Stimulated activated CD4-positive, alpha-beta T cell treated with anti-CD3 and anti-CD28 coated beads, Interleukin-2, amount 100 ng/mL, for 24 hours (primary cell): ENCODE results near the gene OR51E1.

Experiments used
- DNase-seq, 2 donors: peaks; one replicate each; pipeline ENCODE4 v3.0.0-alpha.2; 2020

OR51E1 gene

DNA sequence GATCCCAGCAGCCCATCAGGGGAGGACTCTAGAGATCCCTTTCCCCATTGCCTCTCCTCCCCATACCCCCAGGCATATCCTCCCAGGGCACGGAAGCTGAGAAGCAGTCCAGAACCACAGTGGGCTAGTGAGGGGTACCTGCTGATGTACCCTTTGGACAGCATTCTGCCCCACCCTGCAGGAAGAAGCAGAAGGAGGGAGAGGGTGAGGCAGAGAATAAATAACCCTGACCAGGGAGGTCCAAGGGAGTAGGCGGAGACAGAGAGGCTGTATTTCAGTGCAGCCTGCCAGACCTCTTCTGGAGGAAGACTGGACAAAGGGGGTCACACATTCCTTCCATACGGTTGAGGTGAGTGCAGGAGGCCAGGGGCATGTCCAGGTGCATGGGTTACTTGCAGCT, at the start of gene OR51E1:
OR51E1 (plus strand) TSS at position 301 of the 400 bp plus-strand sequence. CDS start 8,545 bp downstream, outside the sequence.
- no peak for DNase-seq

DNA sequence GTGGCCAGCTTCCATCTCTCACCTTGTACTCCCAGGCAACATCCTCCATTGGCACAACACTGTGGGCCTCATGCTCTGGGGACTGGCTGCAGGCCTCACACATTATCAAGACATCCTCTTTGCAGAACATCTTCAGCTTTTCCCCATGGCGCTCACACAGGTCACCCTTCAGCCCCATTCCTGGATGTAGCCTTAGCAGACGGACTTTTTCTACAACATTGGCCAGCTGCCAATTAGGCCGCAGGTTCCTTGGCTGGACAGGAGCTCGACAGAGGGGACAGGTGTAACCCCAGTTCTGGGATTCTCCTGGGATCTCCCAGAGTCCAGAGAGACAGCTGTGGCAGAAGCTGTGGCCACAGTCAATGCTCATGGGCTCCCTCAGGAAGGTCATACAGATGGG, 38.7 kb upstream of the OR51E1 start:
- DNase-seq: no peak

GRCh38 chr11:4606231-4607015, 37.4 kb upstream of the OR51E1 start:
- DNase-seq: no peak

GRCh38 chr11:4607096-4607495, 36.7 kb upstream of the OR51E1 start:
- DNase-seq: no peak

GRCh38 chr11:4607781-4608666, 35.8 kb upstream of the OR51E1 start, which contains the start of gene TRIM68:
Gene TRIM68, minus strand, starts transcription at chr11:4608231. Its CDS starts 2,727 bp downstream, at chr11:4605504.
- DNase-seq: peak; percentile 92 to 95

- DNase-seq: no peak
Observed at GRCh38 chr11:4610258-4610935, 33.4 kb upstream of the OR51E1 start.

DNA sequence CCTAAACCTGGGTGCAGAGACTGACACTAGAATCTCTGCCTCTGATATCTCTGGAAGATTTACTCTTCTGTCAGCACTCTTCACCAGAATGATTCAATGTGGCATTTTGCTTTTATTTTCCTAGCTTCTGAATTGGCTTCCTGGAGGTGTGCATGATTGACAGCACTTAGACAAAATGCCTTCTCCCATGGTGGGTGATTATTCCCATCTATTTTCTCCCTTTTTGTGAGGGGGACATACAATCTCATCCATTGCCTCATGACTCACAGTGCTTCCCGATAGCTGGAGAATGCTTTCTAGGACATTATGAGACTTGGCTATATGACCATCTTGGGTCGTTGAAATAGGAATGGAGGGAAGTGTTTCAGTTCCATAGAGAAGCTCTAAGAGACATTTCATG, 31.8 kb upstream of the OR51E1 start:
- DNase-seq: no peak

DNA sequence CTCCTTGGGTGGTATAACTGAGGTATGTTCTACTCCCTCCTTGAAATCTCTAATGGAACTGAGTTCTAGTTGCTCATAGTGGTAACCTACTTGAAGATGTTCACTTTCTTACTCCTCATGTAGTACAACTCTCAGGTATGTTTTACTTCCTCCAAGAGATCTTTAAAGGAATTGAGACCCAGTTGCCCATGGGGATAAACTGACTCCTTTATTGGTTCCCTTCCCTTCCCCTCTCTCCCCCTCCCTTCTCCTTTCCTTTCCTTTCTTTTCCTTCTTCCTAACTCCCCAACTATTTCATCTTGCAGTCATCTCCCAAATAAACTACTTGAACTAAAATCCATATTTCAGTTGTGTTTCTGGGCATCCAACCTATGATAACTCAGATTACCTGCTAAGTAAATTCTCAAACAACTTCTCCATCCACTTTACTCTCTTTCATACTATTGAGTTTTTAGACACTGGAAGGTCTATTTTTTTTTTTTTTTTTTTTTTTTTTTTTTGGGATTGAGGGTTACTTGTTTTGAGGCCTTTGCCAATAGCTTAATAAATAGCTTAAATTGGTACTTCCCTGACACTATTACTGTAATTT, 27.8 kb upstream of the OR51E1 start:
- DNase-seq: no peak

GRCh38 chr11:4619514-4619913, 24.3 kb upstream of the OR51E1 start:
- no peak for DNase-seq

DNA sequence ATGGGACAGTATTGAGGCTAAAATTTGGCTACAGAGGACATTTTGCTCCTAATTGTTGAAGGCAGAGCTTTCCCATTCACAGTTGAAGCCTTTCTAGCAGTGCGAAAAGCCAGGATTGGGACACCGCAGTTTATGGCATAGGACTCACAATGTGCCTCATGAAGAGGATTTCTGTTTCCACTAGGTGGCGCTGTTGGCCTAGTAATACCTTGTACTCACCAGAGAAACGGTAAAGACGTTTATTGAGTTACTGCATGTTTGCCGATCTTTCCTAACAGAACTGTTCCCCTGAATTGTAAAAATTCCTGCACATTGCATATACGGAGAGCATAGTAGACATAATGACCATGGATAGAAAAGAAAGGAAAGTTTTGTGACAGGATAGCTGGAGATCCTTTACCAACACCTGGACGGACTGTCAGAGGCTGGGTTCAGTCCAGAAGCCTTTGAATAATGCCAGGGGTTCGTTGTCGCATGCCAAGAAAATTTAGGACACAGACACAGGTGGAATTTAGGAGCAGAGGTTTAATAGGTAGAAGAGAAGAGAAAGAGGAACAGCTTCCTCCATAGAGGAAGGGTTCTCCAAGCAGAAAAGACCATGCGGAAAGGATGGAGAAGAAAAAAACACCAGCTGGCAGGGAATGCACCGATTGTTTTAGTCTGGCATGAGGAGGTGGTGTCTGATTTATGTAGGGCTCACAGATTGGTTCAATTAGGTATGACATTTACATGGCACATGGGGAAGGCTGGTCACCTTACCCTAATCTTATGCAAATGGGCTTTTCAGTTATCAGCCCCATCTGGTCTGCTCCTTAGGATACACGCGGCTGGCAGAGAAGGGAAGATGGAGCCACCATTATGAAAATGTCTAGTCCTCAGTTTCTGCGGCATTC, 17.3 kb upstream of the OR51E1 start:
- peak; percentile 52 to 53 for DNase-seq

DNA sequence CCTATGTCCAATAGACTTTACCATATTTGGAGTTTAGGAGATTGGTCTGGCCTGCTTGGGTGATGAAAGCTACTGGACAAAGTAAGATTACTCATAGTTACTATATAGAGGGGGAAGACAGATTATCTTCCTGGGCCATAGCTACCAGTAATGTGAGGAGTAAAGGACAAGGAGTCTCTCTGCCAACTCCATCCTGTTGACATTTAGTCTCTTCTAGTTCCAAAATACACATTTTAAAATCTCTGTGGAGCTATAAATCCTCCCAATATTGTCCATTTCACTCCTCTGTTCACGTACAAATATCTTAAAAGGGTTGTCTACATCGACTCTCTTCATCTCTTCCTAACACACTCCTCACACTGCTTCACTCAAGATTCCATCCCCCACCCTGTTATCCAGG, 7.6 kb upstream of the OR51E1 start:
- no peak for DNase-seq

DNA sequence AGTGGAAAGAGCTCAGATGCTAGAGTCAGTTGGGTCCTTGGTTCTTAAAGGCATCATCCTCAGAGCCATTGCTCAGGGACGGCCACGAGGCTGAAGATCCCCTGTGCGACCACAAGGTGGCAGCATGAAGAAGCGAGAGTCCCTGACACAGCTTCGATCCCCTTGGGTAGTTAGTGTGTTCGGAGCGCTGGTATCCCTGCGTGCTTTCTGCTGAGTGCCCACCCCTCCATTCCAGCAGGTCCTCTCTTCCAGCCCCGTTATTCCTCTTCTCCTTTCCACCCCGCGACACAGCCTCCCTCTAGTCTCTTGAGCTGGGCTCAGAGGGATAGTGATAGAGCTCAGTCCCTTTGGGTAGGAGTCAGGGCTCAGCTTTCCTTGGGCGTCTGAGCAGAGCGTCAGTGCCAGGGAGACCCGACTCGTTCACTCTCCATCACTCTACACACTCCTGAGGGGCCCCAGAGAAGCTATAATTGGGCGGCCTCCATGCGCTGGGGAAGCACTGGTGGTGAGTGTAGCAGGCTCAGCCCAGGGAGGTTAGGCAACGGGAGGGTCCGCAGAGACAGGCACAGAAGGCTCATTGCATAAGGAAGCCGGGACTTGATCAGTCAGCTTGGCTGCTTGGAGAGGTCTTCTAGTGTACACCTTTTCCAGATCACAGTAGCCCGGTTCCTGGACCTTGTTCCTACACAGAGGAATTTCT, 6.7 kb upstream of the OR51E1 start, which contains the start of gene OR51D1:
OR51D1 (plus strand) TSS at position 516 of the 700 bp plus-strand sequence. CDS start 2,314 bp downstream, outside the sequence.
- DNase-seq: peak; percentile 75 to 76

DNA sequence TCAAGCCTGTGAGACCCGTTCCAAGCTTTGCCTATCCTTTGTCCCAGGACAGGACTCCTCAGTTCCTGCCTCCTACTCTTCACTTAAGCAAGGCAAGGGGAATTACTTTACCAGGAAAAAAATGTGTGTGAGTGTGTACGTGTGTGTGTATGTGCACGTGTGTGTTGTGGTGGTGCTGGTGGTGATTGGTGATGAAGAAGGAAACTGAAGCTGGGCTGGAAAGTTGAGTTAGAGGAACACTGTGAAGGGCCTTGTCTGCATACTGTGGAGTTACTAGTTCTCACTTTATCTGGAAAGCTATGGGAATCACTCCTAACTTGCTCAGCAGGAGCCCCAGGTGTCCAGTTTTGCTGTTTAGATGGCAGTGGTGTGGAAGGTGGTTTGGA, 6.1 kb upstream of the OR51E1 start:
- no peak for DNase-seq

DNA sequence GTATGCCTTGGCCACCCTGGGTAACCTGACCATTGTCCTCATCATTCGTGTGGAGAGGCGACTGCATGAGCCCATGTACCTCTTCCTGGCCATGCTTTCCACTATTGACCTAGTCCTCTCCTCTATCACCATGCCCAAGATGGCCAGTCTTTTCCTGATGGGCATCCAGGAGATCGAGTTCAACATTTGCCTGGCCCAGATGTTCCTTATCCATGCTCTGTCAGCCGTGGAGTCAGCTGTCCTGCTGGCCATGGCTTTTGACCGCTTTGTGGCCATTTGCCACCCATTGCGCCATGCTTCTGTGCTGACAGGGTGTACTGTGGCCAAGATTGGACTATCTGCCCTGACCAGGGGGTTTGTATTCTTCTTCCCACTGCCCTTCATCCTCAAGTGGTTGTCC, 3.9 kb upstream of the OR51E1 start:
- no peak for DNase-seq

GRCh38 chr11:4641501-4641900, 2.3 kb upstream of the OR51E1 start:
- no peak for DNase-seq

DNA sequence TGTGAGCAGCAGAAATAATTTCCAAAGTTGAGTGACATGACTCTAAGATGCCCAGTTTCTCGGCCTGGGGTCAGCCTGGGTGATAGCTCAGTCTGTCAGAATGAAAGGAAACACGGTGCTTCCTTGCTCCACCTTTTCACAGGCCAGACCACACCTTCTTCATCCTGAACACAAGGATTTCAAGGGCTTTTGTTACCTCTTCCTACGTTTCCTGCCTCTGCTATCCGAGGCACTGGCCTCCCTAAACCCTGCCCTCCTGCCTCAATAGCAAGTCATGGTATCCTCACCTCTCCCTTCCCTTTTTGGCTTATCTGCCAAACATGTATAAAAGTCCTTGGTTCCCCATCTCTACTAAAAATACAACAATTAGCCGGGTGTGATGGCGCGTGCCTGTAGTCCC, 1.7 kb upstream of the OR51E1 start:
- DNase-seq: no peak

- no peak for DNase-seq
Observed at GRCh38 chr11:4643076-4643475, 706 bp upstream of the OR51E1 start.

DNA sequence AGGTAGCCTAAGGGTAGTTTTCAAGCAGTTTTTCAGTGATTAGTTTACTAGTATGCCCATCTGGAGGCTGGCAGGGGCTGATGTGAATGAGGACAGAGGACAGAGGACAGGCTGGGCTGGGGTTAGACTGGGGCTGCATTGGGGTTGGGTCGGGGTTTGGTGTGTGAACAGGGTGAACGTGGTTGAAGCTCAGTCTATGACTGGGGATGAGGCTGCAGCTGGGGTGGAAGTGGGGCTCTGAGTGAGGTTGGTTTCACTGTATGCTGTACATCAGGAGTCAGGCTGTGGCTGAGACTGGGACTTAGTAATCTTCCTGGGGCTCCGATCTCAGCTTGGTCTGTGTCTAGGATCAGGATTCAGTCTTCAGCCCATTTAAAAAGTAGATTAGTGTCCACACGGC, 451 bp downstream of the OR51E1 start:
- no peak for DNase-seq

DNA sequence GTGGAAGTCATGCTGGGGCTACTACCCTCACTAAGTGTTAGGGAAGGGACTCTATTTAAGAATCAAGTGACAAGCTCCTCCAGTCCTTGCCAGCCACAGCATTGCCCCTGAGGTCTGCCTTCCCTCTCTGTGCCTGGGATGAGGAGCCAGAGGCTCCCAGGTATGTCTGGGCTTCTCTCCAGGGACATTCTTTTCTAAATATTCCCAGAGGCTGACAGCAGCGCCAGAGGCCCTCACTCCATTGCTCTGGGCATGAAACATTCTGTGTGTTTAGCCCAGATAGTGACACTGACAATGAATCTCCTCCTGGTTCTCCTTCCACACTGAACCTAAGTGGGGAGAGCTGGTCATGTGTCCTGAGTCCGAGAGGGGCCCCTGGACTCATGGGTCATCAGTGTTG, 2.2 kb downstream of the OR51E1 start:
- DNase-seq: no peak

DNA sequence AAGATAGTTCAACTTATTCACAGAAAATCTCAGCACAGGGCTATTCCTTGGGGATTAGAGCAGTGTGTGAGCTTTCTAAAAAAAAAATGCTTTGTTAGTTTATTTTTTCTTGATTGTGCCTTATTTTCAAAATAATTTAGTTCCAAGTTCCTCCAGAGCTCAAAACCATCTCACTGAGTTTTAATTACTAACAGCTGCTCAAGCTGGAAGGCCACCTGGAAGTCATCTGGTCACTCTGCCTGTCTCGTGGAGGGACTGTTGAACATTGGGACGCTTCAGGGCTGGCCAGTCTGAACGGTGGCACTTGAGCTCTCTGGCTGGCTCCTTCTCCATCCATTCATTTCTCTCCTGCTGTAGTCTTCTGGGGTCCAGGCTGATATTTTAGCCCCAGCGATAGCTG, 4.0 kb downstream of the OR51E1 start:
- DNase-seq: no peak
